Osteoblast (primary cell): ENCODE measurements around the gene CMTM4. TPM values are rescaled to one million over a fixed set of nuclear protein-coding genes. Genes with fewer than 3 reads are reported as not detected.

Experiments used
- DNase-seq: peaks from one replicate; pipeline ENCODE4 v3.0.0; 2011; ENCODE audit warnings: low spot score, mixed read lengths; ENCODE audit not compliant: insufficient read length; ENCODE audit errors: missing footprints
- H2AFZ ChIP-seq: 2 replicates; pipeline ENCODE4 v1.6.0; 2011; ENCODE audit warnings: mild to moderate bottlenecking, low read length
- H3K27ac ChIP-seq: 2 replicates; pipeline ENCODE4 v1.5.1; 2011; ENCODE audit warnings: mild to moderate bottlenecking, low read depth, low read length, moderate library complexity
- H3K27me3 ChIP-seq: 2 replicates; pipeline ENCODE4 v1.6.0; 2012; ENCODE audit warnings: mild to moderate bottlenecking, control low read depth, inconsistent platforms, low read length, moderate library complexity; ENCODE audit not compliant: insufficient read depth
- H3K36me3 ChIP-seq: 2 replicates; pipeline ENCODE4 v1.5.1; 2011; ENCODE audit warnings: mild to moderate bottlenecking, low read length, control low read depth, moderate library complexity; ENCODE audit not compliant: insufficient read depth
- H3K4me1 ChIP-seq: 2 replicates; pipeline ENCODE4 v1.5.1; 2011; ENCODE audit warnings: mild to moderate bottlenecking, low read length, control low read depth, moderate library complexity; ENCODE audit not compliant: insufficient read depth
- H3K4me2 ChIP-seq: 2 replicates; pipeline ENCODE4 v1.6.0; 2011; ENCODE audit warnings: mild to moderate bottlenecking, low read length; ENCODE audit not compliant: insufficient read depth
- H3K4me3 ChIP-seq: fragments of 200-600 bp; sonication (generic); 3 replicates; pipeline ENCODE4 v1.5.1; 2012; ENCODE audit warnings: mild to moderate bottlenecking, low read length, inconsistent platforms; ENCODE audit not compliant: insufficient read depth
- H3K79me2 ChIP-seq: 2 replicates; pipeline ENCODE4 v1.6.0; 2012; ENCODE audit warnings: mild to moderate bottlenecking, low read length, control low read depth, inconsistent platforms; ENCODE audit not compliant: insufficient read depth
- H3K9me3 ChIP-seq: 2 replicates; pipeline ENCODE4 v1.5.1; 2011; ENCODE audit warnings: low read depth, low read length, control low read depth
- H4K20me1 ChIP-seq: 2 replicates; pipeline ENCODE4 v1.6.0; 2012; ENCODE audit warnings: mild to moderate bottlenecking, low read length, control low read depth; ENCODE audit not compliant: insufficient read depth
- small RNA-seq: library from RNA; depleted of rRNA; stranded (forward); fragments of <200 nt; gene quantifications from one replicate; pipeline ENCODE3, GENCODE V24; 2012
- total RNA-seq: library from RNA; depleted of rRNA; stranded (reverse); fragments of >200 nt; gene quantifications from 2 replicates; pipeline ENCODE4 v1.2.3, GENCODE V29; 2012
- TF ChIP-seq, protein P1 (sequence below): IDR thresholded peaks from 2 replicates; pipeline ENCODE4 v1.5.1; 2011; ENCODE audit warnings: mild to moderate bottlenecking, low read depth, low read length, moderate library complexity; ENCODE audit errors: extremely low read depth

The CMTM4 gene
- total RNA-seq, 1 donor = 42.7 TPM

DNA sequence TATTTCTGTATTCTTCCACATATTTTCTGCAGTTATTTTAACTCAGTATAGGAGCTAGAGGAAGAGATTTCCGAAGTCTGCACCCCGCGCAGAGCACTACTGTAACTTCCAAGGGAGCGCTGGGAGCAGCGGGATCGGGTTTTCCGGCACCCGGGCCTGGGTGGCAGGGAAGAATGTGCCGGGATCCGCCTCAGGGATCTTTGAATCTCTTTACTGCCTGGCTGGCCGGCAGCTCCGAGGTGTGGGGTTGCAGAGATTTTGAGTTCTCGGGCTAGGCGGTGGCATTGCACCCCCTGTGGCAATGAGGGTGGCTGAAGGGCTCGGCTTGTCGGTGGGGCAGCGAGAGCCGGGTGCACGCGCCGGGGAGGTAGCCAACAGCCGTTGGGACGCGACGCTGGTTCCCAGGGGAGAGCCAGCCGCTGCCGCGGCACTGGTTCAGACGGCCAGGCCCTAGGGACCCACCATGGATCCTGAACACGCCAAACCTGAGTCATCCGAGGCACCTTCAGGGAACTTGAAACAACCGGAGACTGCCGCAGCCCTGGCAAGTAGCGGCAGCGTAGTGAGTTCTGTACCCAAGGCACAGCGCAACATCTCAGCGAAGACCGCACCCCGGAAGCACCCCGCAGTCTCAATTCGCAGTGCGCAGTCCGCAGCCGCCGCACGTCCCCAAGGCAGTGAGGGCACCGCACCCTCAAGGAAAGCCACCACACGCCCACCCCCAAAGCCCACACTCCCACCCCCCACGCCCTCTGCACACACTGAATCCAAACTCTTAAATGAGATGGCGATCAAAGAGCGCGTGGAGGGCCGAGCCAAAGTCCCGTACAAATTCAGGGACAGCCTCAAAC lies 130.3 kb downstream of the CMTM4 start, which contains the start of gene CMTM1:
Gene CMTM1, plus strand, starts transcription at position 389 of the 851 bp plus-strand sequence. Its CDS starts 75 bp downstream, at position 464.
- Histone ChIP-seq H3K79me2 (peaks cover 5% of the 10 kb centered on the region), H4K20me1 (no peaks in the 10 kb centered on the region), H3K4me2 (no peak within 1 kb of the TSS), H3K4me1 (peaks cover 24% of the 10 kb centered on the region), H3K4me3 (no peak within 1 kb of the TSS), H3K27ac (no peak within 1 kb of the TSS), H2AFZ (no peak within 1 kb of the TSS), H3K9me3 (no peaks in the 10 kb centered on the region), H3K36me3 (peaks cover 18% of the 10 kb centered on the region), H3K27me3 (no peaks in the 10 kb centered on the region)
- TF ChIP-seq, protein P1, sequence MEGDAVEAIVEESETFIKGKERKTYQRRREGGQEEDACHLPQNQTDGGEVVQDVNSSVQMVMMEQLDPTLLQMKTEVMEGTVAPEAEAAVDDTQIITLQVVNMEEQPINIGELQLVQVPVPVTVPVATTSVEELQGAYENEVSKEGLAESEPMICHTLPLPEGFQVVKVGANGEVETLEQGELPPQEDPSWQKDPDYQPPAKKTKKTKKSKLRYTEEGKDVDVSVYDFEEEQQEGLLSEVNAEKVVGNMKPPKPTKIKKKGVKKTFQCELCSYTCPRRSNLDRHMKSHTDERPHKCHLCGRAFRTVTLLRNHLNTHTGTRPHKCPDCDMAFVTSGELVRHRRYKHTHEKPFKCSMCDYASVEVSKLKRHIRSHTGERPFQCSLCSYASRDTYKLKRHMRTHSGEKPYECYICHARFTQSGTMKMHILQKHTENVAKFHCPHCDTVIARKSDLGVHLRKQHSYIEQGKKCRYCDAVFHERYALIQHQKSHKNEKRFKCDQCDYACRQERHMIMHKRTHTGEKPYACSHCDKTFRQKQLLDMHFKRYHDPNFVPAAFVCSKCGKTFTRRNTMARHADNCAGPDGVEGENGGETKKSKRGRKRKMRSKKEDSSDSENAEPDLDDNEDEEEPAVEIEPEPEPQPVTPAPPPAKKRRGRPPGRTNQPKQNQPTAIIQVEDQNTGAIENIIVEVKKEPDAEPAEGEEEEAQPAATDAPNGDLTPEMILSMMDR = no peak
- no peak for DNase-seq

Small RNA genes lying within 50 kb of the gene (small RNA-seq; reads per million reads assigned to genes)
- not detected for gene CKLF-CMTM1

Other genes starting within 250 kb of the CMTM4 start
- gene TK2, start 146.6 kb downstream of the CMTM4 start, total RNA-seq = 73.5 and 81.3 TPM in 2 replicates
- gene CKLF, start 144.2 kb downstream of the CMTM4 start, total RNA-seq = 46.0 and 48.9 TPM in 2 replicates
- 4.0 and 4.1 TPM in 2 replicates for gene CMTM1, start 130.3 kb downstream of the CMTM4 start, total RNA-seq
- gene CMTM2, start 117.3 kb downstream of the CMTM4 start, total RNA-seq = not detected in 2 replicates
- 24.6 and 29.8 TPM in 2 replicates for gene CMTM3, start 92.0 kb downstream of the CMTM4 start, total RNA-seq
- 157 and 183 TPM in 2 replicates for gene DYNC1LI2, start 54.9 kb upstream of the CMTM4 start, total RNA-seq
- 0.29 and 0.36 TPM in 2 replicates for gene TERB1, start 104.8 kb upstream of the CMTM4 start, total RNA-seq
- 73.5 and 84.6 TPM in 2 replicates for gene NAE1, start 134.2 kb upstream of the CMTM4 start, total RNA-seq
- gene CA7, start 147.7 kb upstream of the CMTM4 start, total RNA-seq = not detected in 2 replicates
- gene PDP2, start 183.8 kb upstream of the CMTM4 start, total RNA-seq = 11.5 and 13.8 TPM in 2 replicates
- gene CDH16, start 222.1 kb upstream of the CMTM4 start, total RNA-seq = not detected in 2 replicates
- gene RRAD, start 228.8 kb upstream of the CMTM4 start, total RNA-seq = 3.2 and 4.3 TPM in 2 replicates
- 90.8 and 97.4 TPM in 2 replicates for gene CIAO2B, start 237.7 kb upstream of the CMTM4 start, total RNA-seq
- gene CES2, start 238.8 kb upstream of the CMTM4 start, total RNA-seq = 38.6 and 42.3 TPM in 2 replicates